B cell (primary cell): ENCODE results near the gene CHRD. TPM values are rescaled to one million over a fixed set of nuclear protein-coding genes. Genes with fewer than 3 reads are reported as not detected.

Experiments used
- ATAC-seq: fragments of 200-7000 bp; cut with Tn5 transposase; one replicate; pipeline ENCODE4 v1.10.0; 2021; ENCODE audit warnings: low read depth, mild to moderate bottlenecking, moderate number of reproducible peaks, moderate library complexity
- CTCF ChIA-PET: fragments of 350-600 bp; sonication (Branson Sonifier 250); formaldehyde crosslinking; loops from one replicate; lab custom pipeline; 2021; ENCODE audit warnings: antibody characterized with exemption, inconsistent platforms; lab: Charles Lee
- POLR2A ChIA-PET: fragments of 350-600 bp; sonication (Branson Sonifier 250); formaldehyde crosslinking; loops from one replicate; lab custom pipeline; 2021; ENCODE audit warnings: antibody characterized with exemption; lab: Charles Lee
- DNase-seq: peaks from one replicate; pipeline ENCODE4 v3.0.0; 2013
- H2AFZ ChIP-seq: 2 replicates; pipeline ENCODE4 v1.6.1; 2012; ENCODE audit warnings: mild to moderate bottlenecking, low read depth, low read length; ENCODE audit not compliant: insufficient read depth, poor library complexity, severe bottlenecking
- H3K27ac ChIP-seq, 2 donors: 1 replicate in 1 of 2; 2 replicates in 1 of 2; pipeline ENCODE4 v1.5.1; 2012 to 2013; ENCODE audit warnings: low read length in 2 of 2, mild to moderate bottlenecking in 2 of 2, moderate library complexity in 1 of 2
- H3K27me3 ChIP-seq, 4 experiments: fragments of 200-600 bp in 1 of 4; sonication (generic) in 1 of 4; replicated peaks in 1 of 4; 1 replicate in 2 of 4; 2 replicates in 2 of 4; pipeline versions ENCODE4 v1.6.1 to v1.7.0; 2013 to 2016; ENCODE audit warnings: low read length in 3 of 4, mild to moderate bottlenecking in 2 of 4, mixed read lengths in 1 of 4, moderate library complexity in 1 of 4; ENCODE audit not compliant: insufficient read depth in 4 of 4, control insufficient read depth in 3 of 4; ENCODE audit errors: control extremely low read depth in 1 of 4
- H3K36me3 ChIP-seq, 2 experiments: replicated peaks in 1 of 2; 1 replicate in 1 of 2; 2 replicates in 1 of 2; pipeline versions ENCODE4 v1.6.1 to v1.7.1; 2013; ENCODE audit warnings: low read length in 1 of 2; ENCODE audit not compliant: insufficient read depth in 2 of 2, control insufficient read depth in 1 of 2; ENCODE audit errors: control extremely low read depth in 1 of 2, extremely low read depth in 1 of 2
- H3K4me1 ChIP-seq, 2 donors: fragments of 200-600 bp in 1 of 2; sonication (generic) in 1 of 2; 1 replicate in 1 of 2; 2 replicates in 1 of 2; pipeline versions ENCODE4 v1.5.1 to v1.6.1; 2013 to 2017; ENCODE audit warnings: low read length in 2 of 2; ENCODE audit not compliant: control insufficient read depth in 2 of 2, insufficient read depth in 2 of 2
- H3K4me2 ChIP-seq: replicated peaks from 2 replicates; pipeline ENCODE3; 2012; ENCODE audit warnings: mild to moderate bottlenecking, low read depth, low read length; ENCODE audit not compliant: poor library complexity, severe bottlenecking
- H3K4me3 ChIP-seq, 5 experiments: fragments of 200-600 bp in 1 of 5; sonication (generic) in 1 of 5; 1 replicate in 3 of 5; 2 replicates in 2 of 5; pipeline versions ENCODE4 v1.5.1 to v1.7.0; 2011 to 2016; ENCODE audit warnings: low read length in 4 of 5, mild to moderate bottlenecking in 4 of 5, low read depth in 2 of 5, control low read depth in 1 of 5, moderate library complexity in 1 of 5; ENCODE audit not compliant: insufficient read depth in 1 of 5; ENCODE audit errors: control extremely low read depth in 1 of 5, extremely low read depth in 1 of 5
- H3K79me2 ChIP-seq: fragments of 200-600 bp; sonication (generic); one replicate; pipeline ENCODE4 v1.6.0; 2016; ENCODE audit warnings: low read length; ENCODE audit not compliant: control insufficient read depth, insufficient read depth
- H3K9ac ChIP-seq: fragments of 200-600 bp; sonication (generic); 2 replicates; pipeline ENCODE4 v1.6.1; 2017; ENCODE audit warnings: mild to moderate bottlenecking, low read length, moderate library complexity
- H3K9me3 ChIP-seq, 3 donors: one replicate each; pipeline versions ENCODE4 v1.6.1 to v1.7.1; 2013; ENCODE audit warnings: low read length in 2 of 3; ENCODE audit not compliant: control insufficient read depth in 2 of 3, insufficient read depth in 1 of 3; ENCODE audit errors: control extremely low read depth in 1 of 3
- H4K20me1 ChIP-seq: 2 replicates; pipeline ENCODE4 v1.6.0; 2012; ENCODE audit warnings: mild to moderate bottlenecking, low read length; ENCODE audit not compliant: insufficient read depth, control insufficient read depth, poor library complexity, severe bottlenecking
- H3K27ac Mint-ChIP-seq: one replicate; pipeline ENCODE4 v1.8.0; 2021; ENCODE audit warnings: mixed read lengths
- H3K27me3 Mint-ChIP-seq: one replicate; pipeline ENCODE4 v1.8.0; 2021; ENCODE audit warnings: mixed read lengths
- H3K4me1 Mint-ChIP-seq: one replicate; pipeline ENCODE4 v1.8.0; 2021; ENCODE audit warnings: mixed read lengths
- H3K4me3 Mint-ChIP-seq: one replicate; pipeline ENCODE4 v1.8.0; 2021; ENCODE audit warnings: mixed read lengths
- H3K9me3 Mint-ChIP-seq: one replicate; pipeline ENCODE4 v1.8.0; 2022; ENCODE audit warnings: mixed read lengths; ENCODE audit not compliant: insufficient read depth
- EZH2 ChIP-seq: IDR thresholded peaks from 2 replicates; pipeline ENCODE4 v1.6.1; 2012; ENCODE audit warnings: borderline replicate concordance, low read depth, mild to moderate bottlenecking, moderate library complexity, low read length; ENCODE audit not compliant: insufficient read depth, poor library complexity, severe bottlenecking
- WGBS: methylation state at CpG from one replicate; pipeline ENCODE4 v1.1.5; 2013; ENCODE audit warnings: missing lambda C conversion rate; ENCODE audit not compliant: insufficient coverage; 5-methylcytosine and 5-hydroxymethylcytosine counted together
- intact Hi-C: fragments of 100-400 bp; cut with micrococcal nuclease; formaldehyde crosslinking; loops from one replicate; pipeline ENCODE4 v1.10.0; 2022
- polyA plus RNA-seq: library from polyadenylated mRNA; depleted of rRNA; stranded (reverse); fragments of >200 nt; gene quantifications from 2 replicates; pipeline ENCODE4 v1.2.3, GENCODE V29; 2012
- total RNA-seq, 2 donors: library from RNA; stranded (reverse); fragments of 120-200 nt in 1 of 2; gene quantifications; 1 replicate in 1 of 2; 2 replicates in 1 of 2; pipeline versions ENCODE4 v1.2.3 to v1.2.4, GENCODE V29; 2013 to 2022
- TF ChIP-seq, protein P1 (sequence below): fragments of 200-600 bp; IDR thresholded peaks from one replicate; pipeline ENCODE4 v1.8.0; 2022; ENCODE audit warnings: antibody characterized with exemption, mild to moderate bottlenecking

The CHRD gene
- total and polyA plus RNA-seq, 2 donors (not counting 1 experiment from before 2014, with no cell fraction given), result not detected

DNA sequence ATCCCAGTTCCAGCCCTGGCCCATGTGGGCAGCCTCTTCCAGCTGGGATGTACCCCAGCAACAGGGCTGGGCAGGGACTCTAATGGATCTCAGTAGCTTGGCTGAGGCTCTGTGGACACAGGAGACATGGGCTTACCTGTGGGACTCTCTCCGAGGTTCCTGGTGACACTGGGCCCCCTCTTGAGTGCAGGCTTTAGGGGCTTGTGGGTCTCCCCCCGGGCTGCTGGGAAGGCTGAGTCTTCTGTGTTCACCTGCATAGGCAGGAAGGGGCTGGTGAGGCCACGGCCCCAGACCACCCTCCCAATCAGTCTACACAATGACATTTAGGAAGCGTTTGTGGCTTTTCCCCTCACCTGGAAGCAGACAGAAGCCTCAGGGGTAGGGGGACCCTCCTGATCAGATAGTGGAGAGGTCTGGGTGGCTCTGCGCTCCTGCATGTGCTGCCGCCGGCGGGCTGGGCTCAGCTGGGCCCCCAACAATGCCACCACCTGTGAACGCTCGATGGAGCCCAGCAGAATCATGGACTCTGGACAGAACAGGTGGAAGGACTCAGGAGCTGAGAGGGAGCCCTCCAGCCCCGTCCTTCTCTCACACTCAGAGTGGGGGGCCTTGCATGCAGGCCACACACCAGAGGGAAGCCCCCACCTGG lies 26.8 kb upstream of the CHRD start:
- H3K4me3 Mint-ChIP-seq, result no peak overlapping the region
- WGBS, result 96% methylated on average over 9 of the region's 11 CpGs
- ATAC-seq (no peak), DNase-seq (no peak)
- H3K27ac Mint-ChIP-seq, result no peak overlapping the region
- no peaks in the 10 kb centered on the region for H3K9me3 Mint-ChIP-seq
- no peaks in the 10 kb centered on the region for H3K79me2 ChIP-seq
- H4K20me1 ChIP-seq, result no peaks in the 10 kb centered on the region
- peaks cover 0 to 8% of the 10 kb centered on the region in 2 donors for H3K4me1 ChIP-seq
- H3K9me3 ChIP-seq, result no peaks in the 10 kb centered on the region
- no peak overlapping the region for H3K9ac ChIP-seq
- H2AFZ ChIP-seq, result no peak overlapping the region
- H3K36me3 ChIP-seq, result no peaks in the 10 kb centered on the region
- TF ChIP-seq EZH2, result no peak
- TF ChIP-seq, protein P1, sequence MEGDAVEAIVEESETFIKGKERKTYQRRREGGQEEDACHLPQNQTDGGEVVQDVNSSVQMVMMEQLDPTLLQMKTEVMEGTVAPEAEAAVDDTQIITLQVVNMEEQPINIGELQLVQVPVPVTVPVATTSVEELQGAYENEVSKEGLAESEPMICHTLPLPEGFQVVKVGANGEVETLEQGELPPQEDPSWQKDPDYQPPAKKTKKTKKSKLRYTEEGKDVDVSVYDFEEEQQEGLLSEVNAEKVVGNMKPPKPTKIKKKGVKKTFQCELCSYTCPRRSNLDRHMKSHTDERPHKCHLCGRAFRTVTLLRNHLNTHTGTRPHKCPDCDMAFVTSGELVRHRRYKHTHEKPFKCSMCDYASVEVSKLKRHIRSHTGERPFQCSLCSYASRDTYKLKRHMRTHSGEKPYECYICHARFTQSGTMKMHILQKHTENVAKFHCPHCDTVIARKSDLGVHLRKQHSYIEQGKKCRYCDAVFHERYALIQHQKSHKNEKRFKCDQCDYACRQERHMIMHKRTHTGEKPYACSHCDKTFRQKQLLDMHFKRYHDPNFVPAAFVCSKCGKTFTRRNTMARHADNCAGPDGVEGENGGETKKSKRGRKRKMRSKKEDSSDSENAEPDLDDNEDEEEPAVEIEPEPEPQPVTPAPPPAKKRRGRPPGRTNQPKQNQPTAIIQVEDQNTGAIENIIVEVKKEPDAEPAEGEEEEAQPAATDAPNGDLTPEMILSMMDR, result no peak
- H3K27ac ChIP-seq, result no peak overlapping the region
- ChIA-PET CTCF (interaction anchor here (1.0 to 5.2 kb wide), 7 partner anchors 7 to 188 kb away, joined by 3 to 76 read pairs (median 4); no protein-coding TSS in a partner anchor), POLR2A (no interaction called here)
- H3K4me2 ChIP-seq, result no peak overlapping the region
- no peak overlapping the region for H3K4me3 ChIP-seq
- no peaks in the 10 kb centered on the region for H3K27me3 Mint-ChIP-seq
- H3K4me1 Mint-ChIP-seq, result no peaks in the 10 kb centered on the region
- no peaks in the 10 kb centered on the region for H3K27me3 ChIP-seq
- intact Hi-C loops, result no loop called here

DNA sequence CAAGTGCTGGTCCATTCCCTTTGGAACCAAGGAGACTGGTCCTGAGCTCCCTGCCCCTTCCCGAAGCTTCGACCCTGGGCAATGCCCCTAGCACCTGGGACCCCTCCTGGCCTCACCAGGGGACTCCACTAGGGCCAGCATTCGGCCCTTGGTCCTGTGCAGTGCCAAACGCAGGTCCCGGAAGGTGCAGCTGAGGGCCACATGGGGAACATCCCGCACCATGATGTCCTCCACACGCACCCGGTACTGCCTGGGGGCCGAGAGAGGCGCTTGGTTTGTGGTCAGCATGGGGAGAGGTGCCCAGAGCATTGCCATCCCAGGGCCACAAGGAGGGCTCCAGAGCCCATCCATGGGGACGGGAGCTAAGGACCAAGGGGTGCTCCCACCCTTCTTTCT lies 26.3 kb upstream of the CHRD start:
- H3K4me3 Mint-ChIP-seq, result no peak overlapping the region
- H3K27ac Mint-ChIP-seq, result no peak overlapping the region
- no peaks in the 10 kb centered on the region for H3K36me3 ChIP-seq
- H3K4me3 ChIP-seq, result no peak overlapping the region
- H2AFZ ChIP-seq, result no peak overlapping the region
- ChIA-PET POLR2A (interaction anchor here (0.6 kb wide), 1 partner anchor 9 kb away, joined by 11 read pairs; no protein-coding TSS in a partner anchor), CTCF (interaction anchor here (0.8 to 5.2 kb wide), 12 partner anchors 8 to 191 kb away, joined by 3 to 76 read pairs (median 3); partner anchors contain the start of gene FAM131A)
- H4K20me1 ChIP-seq, result no peaks in the 10 kb centered on the region
- H3K27me3 ChIP-seq, result no peaks in the 10 kb centered on the region
- DNase-seq, result no peak
- no peak for TF ChIP-seq EZH2
- TF ChIP-seq, protein P1, result no peak
- H3K4me2 ChIP-seq, result no peak overlapping the region
- no peak overlapping the region for H3K9ac ChIP-seq
- H3K27ac ChIP-seq, result no peak overlapping the region
- H3K9me3 ChIP-seq, result no peaks in the 10 kb centered on the region
- H3K27me3 Mint-ChIP-seq, result no peaks in the 10 kb centered on the region
- H3K79me2 ChIP-seq, result no peaks in the 10 kb centered on the region
- no peaks in the 10 kb centered on the region for H3K9me3 Mint-ChIP-seq
- peaks cover 0 to 8% of the 10 kb centered on the region in 2 donors for H3K4me1 ChIP-seq
- intact Hi-C loops, result no loop called here
- no peaks in the 10 kb centered on the region for H3K4me1 Mint-ChIP-seq
- WGBS, result 95% methylated on average over 11 of the region's 11 CpGs
- no peak for ATAC-seq
